ENCODE results near the gene RYR1. TPM values are rescaled to one million over a fixed set of nuclear protein-coding genes. Genes with fewer than 3 reads are reported as not detected.

RYR1 gene
- total RNA-seq, 3 donors from 2014 or later, result 0.46 to 2.5 (median 1.3) TPM

GRCh38 chr19:38499532-38499931 is 66.0 kb downstream of the RYR1 start:
- Histone ChIP-seq H3K4me3 (no peak overlapping the region), H3K9me3 (no peaks in the 10 kb centered on the region), H3K36me3 (ENCODE audit: low read depth) (no peaks in the 10 kb centered on the region), H3K4me1 (ENCODE audit: low read depth) (no peaks in the 10 kb centered on the region)
- intact Hi-C loops (cut with DNase I, micrococcal nuclease), result no loop called here
- DNase-seq (no peak), ATAC-seq (no peak)
- no peak for TF ChIP-seq CTCF (IDR thresholded peaks at IDR 0.05)

DNA sequence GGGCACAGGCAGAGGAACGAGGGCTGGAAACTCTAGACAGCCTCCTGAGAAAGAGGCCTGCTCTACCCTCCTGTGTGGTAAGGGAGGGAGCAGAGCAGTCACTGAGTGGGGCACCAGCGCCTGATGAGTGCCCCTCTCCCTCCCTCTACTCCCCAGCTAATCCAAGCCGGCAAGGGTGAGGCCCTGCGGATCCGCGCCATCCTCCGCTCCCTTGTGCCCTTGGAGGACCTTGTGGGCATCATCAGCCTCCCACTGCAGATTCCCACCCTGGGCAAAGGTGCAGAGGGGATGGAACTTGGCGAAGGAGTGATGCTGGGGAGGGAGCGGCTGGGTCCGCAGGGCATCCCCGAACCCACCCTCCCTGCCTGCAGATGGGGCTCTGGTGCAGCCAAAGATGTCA is 67.0 kb downstream of the RYR1 start:
- TF ChIP-seq CTCF (IDR thresholded peaks at IDR 0.05), result no peak
- Histone ChIP-seq H3K4me3 (no peak overlapping the region), H3K9me3 (no peaks in the 10 kb centered on the region), H3K36me3 (ENCODE audit: low read depth) (no peaks in the 10 kb centered on the region), H3K4me1 (ENCODE audit: low read depth) (no peaks in the 10 kb centered on the region)
- ATAC-seq (no peak), DNase-seq (no peak)
- intact Hi-C loops (cut with DNase I, micrococcal nuclease), result no loop called here

- TF ChIP-seq CTCF (IDR thresholded peaks at IDR 0.05), result no peak
- H3K9me3 ChIP-seq, result no peaks in the 10 kb centered on the region
- no peak for ATAC-seq
- no peaks in the 10 kb centered on the region for H3K36me3 ChIP-seq (ENCODE audit: low read depth)
- no peak for DNase-seq
- no peaks in the 10 kb centered on the region for H3K4me1 ChIP-seq (ENCODE audit: low read depth)
- intact Hi-C loops (cut with DNase I, micrococcal nuclease), result no loop called here
- H3K4me3 ChIP-seq, result no peak overlapping the region
Measured at GRCh38 chr19:38502410-38503076, 69.1 kb downstream of the RYR1 start.

GRCh38 chr19:38503077-38503410 is 69.6 kb downstream of the RYR1 start:
- Histone ChIP-seq H3K4me1 (ENCODE audit: low read depth) (no peaks in the 10 kb centered on the region), H3K36me3 (ENCODE audit: low read depth) (no peaks in the 10 kb centered on the region), H3K9me3 (no peaks in the 10 kb centered on the region), H3K4me3 (no peak overlapping the region)
- ATAC-seq (no peak), DNase-seq (no peak)
- intact Hi-C loops (cut with DNase I, micrococcal nuclease), result no loop called here
- no peak for TF ChIP-seq CTCF (IDR thresholded peaks at IDR 0.05)

DNA sequence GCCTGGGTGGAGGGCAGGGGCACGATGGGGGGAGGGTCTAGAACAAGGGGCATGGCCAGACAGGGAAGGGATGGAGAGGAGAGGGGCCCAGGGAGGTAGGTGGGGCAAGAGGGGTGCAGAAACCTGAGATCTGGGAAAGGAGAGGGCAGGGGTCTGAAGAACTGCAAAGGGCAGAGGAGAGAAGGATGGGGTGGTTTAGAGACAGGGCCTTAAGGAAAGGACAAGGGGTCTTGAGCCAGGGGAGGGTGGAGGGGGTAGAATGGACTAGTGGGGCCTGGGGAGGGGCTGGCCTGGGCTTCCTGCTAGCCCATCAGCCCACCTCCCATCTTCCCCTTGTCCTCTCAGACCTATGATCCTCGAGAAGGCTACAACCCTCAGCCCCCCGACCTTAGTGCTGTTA is 72.5 kb downstream of the RYR1 start:
- DNase-seq, result no peak
- no peak for TF ChIP-seq CTCF (IDR thresholded peaks at IDR 0.05)
- intact Hi-C loops (cut with DNase I, micrococcal nuclease), result no loop called here
- Histone ChIP-seq H3K4me1 (ENCODE audit: low read depth) (no peaks in the 10 kb centered on the region), H3K36me3 (ENCODE audit: low read depth) (no peaks in the 10 kb centered on the region), H3K4me3 (no peak overlapping the region), H3K9me3 (no peaks in the 10 kb centered on the region)
- no peak for ATAC-seq

DNA sequence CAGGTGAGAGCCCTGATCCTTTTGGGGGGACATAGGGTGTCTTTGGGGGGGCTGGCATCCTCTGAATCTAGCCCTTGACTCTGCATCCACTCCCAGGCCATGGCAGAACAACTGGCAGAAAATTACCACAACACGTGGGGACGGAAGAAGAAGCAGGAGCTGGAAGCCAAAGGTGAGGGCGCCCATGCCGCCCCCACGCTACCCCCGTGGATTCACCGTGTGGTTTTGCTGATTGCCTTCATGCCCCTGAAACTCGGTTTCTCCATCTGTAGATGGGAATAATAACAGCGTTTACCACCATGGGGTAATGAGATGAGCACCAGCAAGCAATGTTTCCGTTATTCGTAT is 72.9 kb downstream of the RYR1 start:
- Histone ChIP-seq H3K9me3 (no peaks in the 10 kb centered on the region), H3K4me3 (no peak overlapping the region), H3K4me1 (ENCODE audit: low read depth) (no peaks in the 10 kb centered on the region), H3K36me3 (ENCODE audit: low read depth) (no peaks in the 10 kb centered on the region)
- TF ChIP-seq CTCF (IDR thresholded peaks at IDR 0.05), result no peak
- ATAC-seq (no peak), DNase-seq (no peak)
- intact Hi-C loops (cut with DNase I, micrococcal nuclease), result no loop called here

All from mucosa of descending colon (tissue), 3 donors.